ENCODE results near the gene SECTM1.
"Not testable (repeated sequence)": the region's sequence is repeated elsewhere in the genome, so short reads cannot be mapped to it uniquely, and the experiment has no call there.

Gene SECTM1

DNA sequence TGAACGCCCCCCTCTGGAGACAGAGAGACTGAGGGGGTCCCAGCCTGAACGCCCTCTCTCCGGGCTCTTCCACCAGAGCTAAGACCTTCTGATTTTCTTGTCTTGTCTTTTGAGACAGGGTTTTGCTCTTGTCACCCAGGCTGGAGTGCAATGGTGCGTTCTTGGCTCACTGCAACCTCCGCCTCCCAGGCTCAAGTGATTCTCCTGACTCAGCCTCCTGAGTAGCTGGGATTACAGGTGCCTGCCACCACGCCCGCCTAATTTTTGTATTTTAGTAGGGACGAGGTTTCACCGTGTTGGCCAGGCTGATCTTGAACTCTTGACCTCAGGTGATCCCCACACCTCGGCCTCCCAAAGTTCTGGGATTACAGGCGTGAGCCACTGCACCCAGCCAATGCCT lies 14.4 kb upstream of the SECTM1 start:
- not testable (repeated sequence) for DNase-seq (ENCODE audit: low read depth in 2 of 2)

DNA sequence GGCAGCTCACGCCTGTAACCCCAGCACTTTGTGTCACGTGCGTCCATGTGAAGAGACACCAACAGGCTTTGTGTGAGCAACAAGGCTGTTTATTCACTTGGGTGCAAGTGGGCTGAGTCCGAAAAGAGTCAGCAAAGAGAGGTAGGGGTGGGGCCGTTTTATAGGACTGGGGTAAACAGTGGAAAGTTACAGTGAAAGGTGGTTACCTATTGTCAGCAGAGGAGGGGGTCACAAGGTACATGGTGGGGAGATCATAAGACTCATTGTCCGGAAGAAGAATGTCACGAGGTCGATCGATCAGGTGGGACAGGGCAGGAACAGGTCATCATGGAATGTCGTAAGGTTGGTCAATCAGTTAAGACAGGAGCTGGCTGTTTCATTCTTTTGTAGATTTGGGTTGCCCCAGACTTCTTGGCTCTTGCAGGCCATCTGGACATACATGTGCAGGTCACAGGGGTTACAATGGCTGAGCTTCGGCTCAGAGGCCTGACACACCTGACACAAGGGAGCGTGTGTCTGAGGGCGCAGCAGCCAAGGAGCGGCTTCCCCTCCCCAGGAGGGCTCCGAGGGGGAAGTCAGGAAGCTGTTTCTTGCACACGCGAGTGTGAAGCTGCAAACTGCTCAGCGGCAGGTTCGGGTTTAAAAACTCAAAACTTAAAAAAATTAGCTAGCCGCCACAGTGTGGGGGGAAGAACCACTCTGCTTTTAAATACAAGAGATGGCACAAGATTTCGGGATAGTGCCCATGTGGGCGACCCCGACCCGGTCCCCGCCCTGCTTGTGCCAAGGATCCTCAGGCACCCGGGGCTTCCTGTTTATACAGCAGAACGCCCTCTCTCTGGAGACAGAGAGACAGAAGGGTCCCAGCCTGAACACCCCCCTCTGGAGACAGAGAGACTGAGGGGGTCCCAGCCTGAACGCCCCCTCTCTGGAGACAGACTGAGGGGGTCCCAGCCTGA lies 13.1 kb upstream of the SECTM1 start:
- no peak for DNase-seq (ENCODE audit: low read depth in 2 of 2)

DNA sequence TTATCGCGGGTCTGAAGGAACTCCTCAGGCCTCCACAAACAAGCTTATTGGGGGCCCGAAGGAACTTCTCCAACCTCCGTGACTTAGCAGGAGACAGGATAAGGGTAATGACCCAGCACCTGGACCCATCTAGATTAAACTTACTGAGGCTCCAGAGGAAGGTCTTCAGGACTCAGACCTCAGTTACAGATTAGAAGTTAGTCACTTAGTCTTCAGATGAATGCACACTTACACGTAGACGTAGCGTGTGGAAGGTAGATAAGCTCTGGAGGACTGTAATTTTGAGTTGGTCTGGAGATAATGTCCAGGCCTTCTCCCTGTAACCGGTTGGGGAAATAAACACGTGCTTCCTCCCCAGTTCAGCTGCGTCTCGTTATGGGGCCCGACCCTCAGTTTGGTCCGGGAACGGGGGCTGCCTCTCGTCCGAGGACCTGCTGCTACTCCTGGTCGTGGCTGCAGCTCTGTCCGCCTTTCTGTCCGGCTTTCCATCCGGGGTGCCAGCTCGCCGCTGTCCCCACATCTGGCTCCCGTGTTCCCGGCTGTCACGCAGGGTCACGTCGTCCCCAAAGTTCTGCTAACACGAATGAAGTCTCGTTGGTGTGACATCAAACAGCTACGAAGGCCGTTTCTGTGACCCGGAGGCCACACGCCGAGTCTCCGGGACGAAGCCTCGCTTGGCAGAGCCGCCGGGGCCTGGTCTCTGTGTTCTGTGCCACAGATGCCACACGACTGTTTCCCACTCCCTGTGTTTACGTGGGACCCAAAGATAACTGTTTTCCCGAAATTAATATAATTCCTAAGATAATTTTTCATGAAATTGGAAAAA lies 11.8 kb upstream of the SECTM1 start:
- no peak for DNase-seq (ENCODE audit: low read depth in 2 of 2)

DNA sequence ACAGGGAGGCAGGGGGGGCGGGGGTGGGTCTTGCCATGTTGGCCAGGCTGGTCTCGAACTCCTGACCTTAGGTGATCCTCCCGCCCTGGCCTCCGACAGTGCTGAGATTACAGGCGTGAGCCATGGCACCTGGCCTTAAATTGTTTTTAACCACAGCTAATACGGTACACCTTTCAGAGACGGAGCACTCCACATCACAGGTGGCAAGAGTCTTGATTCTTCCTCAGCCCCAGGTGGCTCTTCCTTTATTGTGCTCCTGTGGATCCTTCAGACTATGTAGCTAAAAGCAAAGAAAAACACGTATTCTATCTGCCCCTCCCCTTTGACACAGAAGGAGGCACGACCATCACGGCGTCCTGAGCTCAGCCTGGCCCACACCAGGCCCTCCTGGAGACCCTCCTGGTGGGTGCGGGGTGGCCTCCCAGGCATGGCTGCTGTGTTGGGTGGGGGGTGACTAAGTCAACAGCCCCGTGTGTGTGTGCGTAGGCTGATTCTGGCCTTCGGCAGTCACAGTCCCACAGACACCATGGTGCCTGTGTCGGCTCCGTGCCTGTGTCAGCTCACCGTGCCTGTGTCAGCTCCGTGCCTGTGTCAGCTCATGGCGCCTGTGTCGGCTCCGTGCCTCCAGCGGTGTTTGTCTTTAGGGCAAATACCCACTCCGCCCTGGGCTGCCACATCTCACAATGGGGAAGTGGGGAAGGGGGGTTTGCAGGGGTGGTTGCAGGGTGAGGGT lies 10.8 kb upstream of the SECTM1 start:
- DNase-seq (ENCODE audit: low read depth in 2 of 2), result no peak

DNA sequence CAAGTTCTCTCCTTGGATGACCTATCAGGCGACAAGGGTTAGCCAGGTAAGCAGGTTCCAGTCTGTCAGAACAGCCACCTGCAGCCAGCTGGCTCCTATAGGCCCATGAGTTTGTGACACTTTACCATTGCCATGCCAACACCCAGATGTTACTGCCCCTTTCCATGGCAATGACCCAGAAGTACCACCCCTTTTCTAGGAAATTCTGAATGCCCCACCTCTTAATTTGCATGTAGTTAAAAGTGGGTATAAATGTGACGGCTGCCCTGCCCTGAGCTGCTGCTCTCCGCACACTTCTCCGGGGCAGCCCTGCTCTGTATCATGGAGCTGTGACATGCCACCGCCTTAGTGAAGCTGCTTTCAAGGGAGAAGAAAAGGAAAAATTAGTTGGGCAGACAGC lies 10.0 kb upstream of the SECTM1 start:
- no peak for DNase-seq (ENCODE audit: low read depth in 2 of 2)

DNA sequence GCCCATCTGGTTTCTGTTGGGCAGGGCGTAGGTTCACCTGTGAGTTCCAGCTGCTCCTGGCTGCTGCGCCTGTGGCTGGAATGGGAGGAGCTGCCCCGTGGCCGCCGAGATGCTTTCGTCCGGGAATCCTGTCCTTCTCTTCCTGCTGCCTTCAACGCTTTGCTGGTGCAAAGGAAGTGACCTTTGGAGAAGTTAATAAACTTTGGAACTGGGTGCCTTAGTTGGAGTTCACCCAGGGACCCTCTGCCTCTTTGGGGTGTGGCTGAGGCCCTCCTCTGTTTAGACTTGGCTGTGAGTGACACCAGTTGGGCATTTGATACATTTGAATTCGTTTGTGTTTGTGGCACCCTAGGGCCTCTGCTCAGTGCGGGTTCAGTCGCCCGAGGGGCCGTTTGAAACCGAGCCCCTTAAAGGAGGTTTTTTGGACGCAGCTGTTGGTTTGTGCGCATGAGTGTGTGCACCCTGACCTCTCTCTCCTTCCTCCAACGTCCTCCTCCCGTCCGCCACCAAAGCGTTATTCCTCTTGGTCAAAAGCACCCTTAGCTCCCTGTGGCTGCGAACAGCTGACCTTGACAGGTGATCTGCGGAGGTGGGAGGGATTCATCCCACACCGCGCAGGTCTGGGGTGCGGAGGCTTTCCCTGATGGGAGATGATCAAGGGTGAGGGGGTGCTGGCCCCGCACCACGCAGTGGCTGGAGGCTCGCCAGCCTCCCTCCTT lies 9.0 kb upstream of the SECTM1 start:
- no peak for DNase-seq (ENCODE audit: low read depth in 2 of 2)

DNA sequence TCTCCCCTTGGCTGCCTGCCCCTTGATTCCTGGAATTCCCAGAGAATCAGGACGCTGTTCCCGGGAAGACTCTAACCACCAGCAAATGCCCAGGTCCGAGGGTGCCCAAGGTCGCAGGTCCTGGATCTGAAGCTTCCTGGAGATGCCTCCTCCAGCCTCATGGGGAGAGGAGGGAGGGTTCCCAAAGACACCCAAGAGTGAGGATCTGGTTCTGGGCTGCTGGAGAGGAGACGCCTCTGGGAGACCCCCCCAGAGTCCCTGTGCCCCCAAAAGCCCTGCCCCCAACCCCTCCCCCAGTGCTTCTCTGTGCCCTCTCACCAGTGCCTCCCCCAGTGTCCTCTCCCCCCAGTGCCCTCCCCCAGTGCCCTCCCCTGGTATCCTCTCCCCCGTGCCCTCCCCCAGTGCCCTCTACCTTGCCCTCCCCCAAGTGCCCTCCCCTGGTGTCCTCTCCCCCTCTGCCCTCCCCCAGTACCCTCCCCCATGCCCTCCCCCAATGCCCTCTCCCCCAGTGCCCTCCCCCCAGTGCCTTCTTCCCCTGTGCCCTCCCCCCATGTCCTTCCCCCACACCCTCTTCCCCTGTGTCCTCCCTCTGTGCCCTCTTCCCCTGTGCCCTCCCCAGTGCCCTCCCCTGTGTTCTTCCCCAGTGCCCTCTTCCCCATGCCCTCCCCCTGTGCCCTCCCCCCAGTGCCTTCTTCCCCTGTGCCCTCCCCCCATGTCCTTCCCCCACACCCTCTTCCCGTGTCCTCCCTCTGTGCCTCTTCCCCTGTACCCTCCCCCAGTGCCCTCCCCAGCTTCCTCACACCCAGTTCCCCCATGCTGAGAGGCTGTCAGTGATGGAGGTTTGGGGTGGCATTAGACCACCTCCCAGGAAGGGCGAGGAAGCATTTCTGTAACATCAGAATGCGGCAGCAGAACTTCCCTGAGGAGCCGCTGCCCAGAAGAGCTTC lies 6.3 kb upstream of the SECTM1 start:
- DNase-seq (ENCODE audit: low read depth in 2 of 2), result no peak

DNA sequence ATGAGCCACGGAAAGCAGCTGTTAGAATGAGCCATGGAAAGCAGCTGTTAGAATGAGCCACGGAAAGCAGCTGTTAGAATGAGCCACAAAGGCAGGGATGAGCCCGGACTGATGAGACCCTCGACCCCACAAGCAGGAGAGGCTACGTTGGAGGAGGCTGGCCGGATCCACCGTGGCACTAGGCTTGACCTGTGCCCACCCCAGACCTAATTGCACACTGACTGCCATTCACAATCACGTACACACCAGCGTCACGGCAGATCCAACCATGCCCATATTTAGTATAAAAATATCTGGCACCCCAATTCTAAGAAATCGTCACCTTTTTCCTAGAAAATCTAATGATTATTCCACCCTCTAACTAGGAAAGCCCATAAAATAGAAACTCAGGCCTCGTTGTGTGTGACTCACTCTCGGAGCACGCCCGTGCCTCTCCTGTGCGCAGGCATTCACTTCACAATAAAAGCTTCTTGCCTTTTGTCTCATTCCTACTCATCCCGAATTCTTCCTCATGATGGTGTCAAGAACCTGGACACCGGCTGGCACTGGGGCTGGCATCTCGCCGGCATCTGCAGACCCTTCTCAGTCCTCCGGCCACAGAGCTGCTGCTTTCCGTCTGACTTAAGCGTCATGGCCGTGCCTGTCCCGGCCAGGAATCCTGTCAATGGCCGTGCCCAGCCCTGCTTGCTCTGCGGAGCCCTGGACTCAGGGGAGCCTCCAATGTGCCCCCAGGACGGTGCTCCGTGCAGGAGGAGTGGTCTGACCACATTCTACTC lies 5.5 kb upstream of the SECTM1 start:
- DNase-seq (ENCODE audit: low read depth in 2 of 2), result no peak

DNA sequence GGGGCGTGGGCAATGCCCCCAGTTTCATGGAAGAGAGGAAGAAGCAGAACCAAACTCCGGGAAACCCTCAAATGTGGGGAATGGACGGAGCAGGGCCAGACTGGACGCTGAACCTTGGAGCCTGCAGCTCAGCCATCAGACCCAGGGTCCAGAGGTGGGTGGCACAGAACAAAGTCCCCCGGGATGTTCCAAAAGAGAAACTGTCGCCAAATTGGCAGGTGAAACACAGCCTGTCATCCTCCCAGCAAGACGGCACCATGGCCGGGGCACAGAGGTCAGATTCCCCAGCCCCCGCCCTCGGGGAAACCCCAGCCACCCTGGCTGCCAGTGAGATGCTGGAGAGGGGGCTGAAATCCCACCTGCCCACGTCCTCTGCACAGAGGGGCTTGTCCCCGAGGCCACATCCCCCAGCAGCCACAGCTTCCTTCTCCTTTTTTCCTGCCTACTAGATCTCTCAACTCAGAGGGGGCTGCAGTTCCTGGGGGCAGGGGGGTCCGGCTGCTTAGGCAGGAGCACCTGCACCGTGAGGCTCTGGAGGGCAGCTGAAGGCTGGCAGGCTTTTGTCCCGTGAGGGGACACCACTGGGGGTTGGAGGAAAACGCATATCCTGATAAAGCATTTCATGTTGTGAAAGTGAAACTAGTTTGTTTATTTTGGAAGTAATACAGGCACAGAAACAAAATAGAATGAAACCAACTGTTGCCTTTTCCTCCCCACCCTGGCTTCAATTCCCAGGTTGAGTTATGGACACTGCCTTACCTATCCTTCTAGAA lies 1.2 kb upstream of the SECTM1 start:
- no peak for DNase-seq (ENCODE audit: low read depth in 2 of 2)

DNA sequence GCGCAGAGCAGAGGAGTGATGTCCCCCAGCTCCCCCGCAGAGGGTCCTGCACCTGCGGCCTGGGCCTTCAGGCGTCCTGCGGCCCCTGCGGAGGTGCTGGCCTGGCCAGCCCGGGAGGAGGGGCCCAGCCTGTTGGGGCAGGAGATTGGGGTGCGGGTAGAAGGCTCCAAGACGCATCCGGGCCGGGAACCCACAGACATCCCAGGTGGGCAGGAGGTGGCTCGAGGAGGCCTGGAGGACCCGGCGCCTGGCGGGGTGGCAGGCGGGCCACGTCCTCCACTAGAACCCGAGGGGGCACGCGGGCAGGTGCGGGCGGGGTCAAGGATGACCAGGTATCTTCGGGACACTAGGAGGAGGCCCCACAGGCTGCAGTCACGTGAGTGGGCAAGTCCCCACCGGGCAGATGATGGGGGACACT lies 647 bp upstream of the SECTM1 start:
- no peak for DNase-seq (ENCODE audit: low read depth in 2 of 2)

DNA sequence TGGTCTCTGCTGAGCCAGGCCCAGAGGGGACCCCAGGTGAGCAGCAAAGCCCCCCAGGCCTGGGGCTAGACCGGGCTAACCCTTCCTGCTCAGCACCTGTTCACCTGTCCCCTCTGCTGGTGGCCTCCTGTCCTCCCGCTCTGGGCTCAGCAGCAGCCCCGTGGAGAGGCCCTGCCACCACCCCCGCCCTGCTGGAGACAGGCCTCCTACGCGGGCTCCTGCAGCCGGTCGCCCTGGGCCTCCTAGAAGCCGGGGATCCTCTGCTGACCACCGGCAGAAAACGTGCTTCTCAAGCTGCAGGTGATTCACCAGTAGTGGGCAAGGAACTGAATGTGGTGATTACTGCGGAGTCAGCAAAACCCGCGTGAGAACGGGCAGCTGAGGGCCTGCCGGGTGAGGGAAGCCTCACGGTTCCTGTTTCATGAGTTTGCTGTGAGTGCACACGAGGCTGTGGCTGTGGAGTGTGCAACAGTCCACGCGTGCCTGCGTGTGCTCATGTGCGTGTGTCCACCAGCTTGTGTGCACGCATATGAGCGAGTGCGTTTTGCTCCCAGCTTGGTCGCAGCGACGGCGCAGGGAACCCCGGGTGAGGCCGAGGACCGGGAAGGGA lies 792 bp downstream of the SECTM1 start:
- DNase-seq (ENCODE audit: low read depth in 2 of 2), result no peak

DNA sequence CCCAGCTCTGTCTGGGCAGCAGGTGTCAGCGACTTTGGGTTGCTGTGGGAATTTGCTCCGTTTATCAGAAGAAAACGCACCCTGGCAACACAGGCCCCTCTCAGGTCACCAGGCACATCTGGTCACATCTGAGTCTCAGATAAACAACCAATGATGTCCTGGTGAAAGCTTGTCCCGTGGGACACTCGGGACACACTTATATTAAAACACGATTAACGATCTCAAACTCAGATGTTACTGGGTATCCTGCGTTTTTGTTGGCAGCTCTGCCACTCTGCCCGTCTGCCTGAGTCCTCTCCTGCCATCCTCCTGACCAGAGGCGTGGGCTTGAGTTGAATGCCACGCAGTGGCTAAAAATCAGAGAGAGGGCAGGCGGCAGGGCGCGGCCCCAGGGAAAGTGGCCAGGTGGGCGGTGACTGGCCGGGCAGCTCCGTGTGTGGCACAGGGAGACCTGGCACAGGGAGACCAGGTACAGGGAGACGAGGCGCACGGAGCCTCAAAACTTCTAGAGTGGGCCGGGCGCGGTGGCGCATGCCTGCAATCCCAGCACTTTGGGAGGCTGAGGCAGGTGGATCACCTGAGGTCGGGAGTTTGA lies 2.1 kb downstream of the SECTM1 start:
- no peak for DNase-seq (ENCODE audit: low read depth in 2 of 2)

DNA sequence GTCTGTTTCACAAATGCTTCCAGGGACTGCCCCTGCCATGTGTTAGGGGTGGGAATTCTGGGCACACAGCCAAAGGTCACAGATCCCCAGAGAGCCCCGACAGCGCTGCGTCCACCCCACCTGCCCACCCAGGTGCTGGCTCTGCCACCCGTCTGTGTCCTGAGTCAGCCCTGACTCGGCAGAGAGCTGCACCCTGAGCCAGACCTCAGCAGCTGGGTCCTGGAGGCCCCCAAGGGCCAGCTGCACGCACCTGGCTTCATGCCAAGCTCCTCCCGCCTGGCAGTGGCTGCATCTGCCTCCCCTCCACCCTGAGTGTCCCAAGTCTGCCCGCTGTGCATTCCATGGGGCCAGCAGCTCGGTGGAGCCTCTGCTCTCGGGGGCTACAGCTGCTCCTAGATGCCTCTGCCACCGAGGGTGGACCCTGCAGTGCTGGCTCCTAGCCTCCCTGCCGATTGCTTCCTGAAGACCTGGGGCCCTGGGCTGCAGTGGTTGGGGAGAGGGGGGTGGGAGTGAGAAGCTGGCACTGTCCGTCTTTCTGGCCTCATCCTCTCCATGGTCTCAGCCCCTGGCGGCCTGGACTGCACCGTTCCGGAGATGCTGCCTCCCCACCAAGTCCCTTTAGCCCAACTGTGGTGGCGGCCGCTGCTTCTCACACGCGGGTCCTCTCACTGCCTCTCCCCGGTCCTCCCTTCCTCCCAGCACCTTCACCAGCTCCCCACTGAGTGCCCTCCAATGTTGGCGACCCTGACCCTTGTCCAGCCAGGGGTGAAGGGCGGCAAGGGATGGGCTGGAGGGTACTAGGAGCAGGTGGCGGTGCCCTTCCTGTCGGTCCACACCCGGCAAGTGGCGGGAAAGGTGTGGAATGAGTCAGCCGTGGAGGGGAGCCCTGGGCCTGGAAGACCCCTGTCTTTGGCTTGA lies 3.0 kb downstream of the SECTM1 start:
- no peak for DNase-seq (ENCODE audit: low read depth in 2 of 2)

DNA sequence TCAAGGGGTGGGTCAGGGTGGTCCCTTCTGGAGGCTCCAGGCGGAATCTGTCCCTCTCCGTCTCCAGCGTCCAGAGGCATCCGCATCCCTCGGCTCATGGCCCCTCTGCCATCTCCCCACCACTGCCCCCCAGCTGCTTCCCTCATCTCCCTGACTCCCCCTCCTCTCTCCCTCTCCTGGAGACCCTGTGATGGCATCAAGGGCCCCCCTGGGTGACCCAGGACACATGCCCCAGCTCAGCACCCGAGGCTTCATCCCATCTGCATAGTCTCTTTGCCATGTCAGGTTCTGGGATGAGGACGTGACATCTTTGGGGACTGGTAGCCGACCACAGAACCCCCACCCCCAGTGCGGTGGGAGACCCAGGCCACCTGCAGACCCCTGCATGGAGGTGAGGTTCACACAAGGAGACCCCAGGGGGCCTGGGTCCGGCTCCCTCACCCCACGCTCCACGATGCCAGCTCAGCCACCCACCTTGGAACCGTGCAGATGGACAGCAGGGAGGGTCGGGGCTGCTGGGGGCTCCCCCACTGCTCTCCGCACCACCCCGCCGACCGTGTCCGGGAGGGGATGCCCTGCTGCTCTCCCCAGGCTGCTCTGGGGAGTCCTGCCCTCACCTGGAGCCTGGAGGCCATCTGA lies 3.8 kb downstream of the SECTM1 start:
- DNase-seq (ENCODE audit: low read depth in 2 of 2), result no peak

DNA sequence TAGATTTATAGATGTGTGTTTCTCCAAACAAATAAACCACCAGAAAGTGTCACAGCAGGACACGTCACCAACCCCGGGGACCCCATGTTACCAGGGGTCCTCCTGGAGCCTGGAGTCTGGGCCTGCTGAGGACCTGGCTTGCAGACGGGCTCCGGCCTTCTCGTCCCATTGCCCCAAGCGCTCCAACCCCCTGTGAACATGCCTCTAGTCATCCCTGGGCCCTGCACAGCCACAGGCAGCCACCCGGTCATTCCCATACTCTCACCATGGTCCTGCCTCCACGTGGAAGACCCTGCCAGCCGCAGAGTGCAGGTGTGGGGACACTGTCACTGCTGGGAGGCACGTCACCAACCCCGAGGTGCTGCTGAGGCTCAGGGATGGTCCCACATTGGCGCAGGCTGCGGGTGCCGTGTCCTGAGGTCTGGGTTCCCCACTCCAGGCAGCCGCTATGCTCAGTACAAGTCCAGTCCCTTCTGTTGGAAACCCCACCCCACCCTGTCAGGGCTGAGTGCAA lies 4.5 kb downstream of the SECTM1 start:
- no peak for DNase-seq (ENCODE audit: low read depth in 2 of 2)

Measured in stimulated activated CD8-positive, alpha-beta memory T cell treated with anti-CD3 and anti-CD28 coated beads, Interleukin-2, amount 100 ng/mL, for 48 hours (primary cell).